Hematopoietic multipotent progenitor cell (in vitro differentiated cells): Measurements from ENCODE around the gene KIF7. TPM values are rescaled to one million over a fixed set of nuclear protein-coding genes. Genes with fewer than 3 reads are reported as not detected.

ENCODE experiments used
- DNase-seq, 3 donors: peaks; one replicate each; pipeline ENCODE4 v3.0.0-alpha.2; 2011 to 2015; ENCODE audit warnings: low read depth in 2 of 3, low spot score in 2 of 3
- total RNA-seq: library from RNA; depleted of rRNA; stranded (reverse); fragments of >200 nt; gene quantifications from one replicate; pipeline ENCODE4 v1.2.3, GENCODE V29; 2012

Gene KIF7
- total RNA-seq, 1 donor = 13.2 TPM

DNA sequence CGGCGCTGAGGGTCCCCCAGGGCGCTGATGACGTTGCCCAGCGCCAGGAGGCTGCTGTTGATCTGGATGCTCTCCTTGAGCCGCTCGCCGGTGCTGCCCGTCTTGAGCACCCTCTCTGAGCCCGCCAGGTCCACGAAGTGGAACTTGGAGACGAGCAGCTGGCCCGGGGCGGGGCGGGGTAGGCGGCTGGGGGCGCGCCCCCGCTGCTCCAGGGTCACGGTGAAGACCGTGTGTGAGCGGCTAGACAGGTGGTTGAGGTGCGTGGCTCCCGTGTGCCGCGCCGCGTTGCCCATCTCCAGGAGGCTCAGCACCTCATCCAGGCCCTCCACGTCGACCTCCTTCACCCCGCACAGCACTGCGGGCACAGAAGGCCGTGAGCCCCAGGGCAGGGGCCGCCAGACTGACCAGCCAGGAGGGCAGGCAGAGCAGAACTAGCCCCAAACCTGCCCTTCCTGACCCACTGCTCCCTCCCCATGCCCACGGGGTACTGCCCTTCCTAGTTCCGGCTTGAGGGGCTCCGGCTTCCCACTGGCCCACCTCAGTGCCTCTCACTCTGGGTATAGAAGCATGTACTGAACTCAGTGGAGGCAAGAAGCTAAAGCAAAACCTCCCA is 6.1 kb downstream of the KIF7 start:
- DNase-seq = no peak

DNA sequence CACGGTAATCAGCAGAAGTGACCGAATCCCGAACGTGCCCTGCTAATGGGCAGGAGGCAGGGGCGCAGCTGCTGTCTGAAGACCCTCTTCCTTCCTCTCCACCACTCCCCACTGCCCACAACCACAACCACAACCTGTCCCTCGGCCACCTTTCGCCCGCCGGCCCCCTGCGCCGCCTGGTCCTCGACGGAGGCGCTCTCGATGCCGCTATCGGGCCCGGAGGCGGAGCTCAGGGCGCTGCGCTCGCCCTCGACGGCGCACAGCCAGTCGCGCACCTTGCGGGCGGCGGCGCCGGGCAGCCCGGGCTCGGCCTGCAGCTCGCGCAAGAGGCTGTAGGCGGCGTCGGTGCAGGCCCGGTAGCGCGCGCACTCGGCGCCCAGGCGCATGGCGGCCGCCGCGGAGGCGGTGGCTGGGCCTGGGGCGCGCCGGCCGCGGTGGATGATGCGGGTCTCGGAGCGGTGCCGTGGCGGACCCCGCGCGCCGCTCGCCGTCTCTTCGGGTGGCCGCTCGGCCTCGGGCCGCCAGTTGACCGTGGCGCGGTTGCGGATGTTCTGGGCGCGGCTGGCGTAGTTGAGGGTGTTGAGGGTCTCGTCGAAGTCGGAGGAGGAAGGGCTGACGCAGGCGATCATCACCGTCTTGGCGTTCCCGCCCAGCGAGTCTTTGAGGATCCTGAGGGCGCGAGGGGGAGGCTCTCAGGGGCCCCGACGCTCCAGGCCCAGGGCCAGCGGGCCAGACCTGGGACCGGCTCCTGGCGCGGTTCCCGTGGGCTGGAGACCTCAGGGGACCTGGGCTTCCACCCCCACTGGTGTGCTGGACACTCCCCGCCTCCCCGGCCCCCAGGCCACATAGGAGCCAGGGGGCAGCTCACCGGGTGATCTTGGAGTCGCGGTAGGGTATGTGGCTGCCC is 6.9 kb downstream of the KIF7 start:
- DNase-seq = no peak

DNA sequence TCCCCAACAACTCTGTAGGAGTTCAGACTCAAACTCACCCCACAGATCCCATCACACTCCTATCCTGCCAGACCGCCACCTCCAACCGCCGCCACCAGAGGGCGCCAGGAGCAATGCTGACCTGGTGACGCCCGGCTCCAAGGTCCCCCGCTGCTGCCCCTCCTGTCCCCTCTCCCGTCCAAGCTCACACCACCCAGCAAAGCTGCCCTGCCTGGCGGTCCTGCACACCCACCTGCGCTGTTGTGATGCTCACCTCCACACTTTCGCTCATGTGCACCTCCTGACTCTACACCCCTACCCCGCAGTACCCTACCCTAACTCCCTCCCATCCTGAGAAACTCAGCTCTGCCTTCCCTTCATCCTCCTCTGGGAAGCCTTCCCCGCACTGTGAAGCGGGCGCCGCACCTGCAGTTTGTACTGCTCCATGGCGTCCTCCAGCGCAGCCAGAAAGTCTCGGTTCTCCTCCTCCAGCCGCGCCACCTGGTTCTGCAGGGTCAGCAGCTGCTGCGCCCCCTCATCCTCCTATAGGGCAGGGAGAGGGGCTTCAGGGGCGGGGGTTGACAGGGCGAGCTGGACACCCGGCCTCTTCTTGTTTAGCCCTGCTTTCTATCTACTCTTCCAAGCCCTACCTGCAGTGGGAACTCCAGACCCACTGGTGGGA is 7.9 kb downstream of the KIF7 start:
- DNase-seq = peak; percentile 14 to 70 (median 51)

DNA sequence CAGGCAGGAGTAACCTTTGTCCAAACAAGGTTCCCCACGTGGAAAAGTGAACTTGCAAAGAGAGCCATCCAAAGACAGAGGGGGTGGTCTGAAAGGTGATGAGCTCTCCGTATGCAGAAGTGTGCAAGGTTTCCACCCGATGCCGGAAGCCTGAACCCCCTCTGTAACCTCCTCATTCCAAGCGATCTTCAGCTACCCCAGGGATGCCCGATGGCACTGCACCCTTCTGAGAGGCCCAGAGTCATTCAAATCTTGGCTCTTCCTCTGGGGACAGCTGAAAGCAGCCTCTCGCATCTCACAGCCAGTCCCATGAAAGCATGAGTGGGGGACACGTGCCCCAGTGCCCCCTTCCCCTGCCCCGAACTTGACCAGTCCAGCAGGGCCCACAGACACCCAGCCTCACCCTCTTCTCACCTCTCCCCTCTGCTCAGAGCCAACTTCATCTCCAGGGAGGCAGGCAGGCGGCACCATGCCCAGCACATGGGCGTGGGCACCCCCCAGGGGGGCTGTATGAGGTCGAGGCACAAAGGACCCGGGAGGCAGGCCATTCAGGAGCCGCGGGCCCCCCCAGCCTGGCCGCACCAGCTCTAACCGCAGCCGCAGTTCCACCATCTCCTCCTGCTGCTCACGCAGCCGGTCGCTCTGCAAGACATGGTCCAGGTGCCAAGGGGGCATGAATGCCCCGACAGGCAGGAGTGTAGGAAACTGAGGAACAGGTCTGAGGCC is 8.7 kb downstream of the KIF7 start:
- no peak for DNase-seq

DNA sequence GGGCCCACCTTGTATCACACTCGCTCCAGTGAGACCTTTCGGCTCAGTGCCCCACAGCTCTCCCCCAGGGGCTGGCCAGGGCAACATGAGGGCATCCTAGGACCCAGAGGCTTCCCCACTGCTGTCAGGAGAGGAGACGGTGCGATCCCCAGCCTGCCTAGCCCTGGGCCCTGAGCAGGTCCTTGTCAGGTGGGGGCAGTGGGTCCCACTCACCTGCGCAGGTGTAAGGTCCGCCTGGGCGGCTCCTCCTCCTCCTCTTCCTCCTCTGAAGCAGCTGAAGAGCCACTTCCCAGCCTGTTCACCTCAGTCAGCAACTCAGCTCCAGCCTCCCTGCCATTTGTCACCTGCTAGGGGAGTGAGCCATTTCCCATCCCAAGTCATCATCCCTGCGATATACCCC is 9.6 kb downstream of the KIF7 start:
- no peak for DNase-seq

DNA sequence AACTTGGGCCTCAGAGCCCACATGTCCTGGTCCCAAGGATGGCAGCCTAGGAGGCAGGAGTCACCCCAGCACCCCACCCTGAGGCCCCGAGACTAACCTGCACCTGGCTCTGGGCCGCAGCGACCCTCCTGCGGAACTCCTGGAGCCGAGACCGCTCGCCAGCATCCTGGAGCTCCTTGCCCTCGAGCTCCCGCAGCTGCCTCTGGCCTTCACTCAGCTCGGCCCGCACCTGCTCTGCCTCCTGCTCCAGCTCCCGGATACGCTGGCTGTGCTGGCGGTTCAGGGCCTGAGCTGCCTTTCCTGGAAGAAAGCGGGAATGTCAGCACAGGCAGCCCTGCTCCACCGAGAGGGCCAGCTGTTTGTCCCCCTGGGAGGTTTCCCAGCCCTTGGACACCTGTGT is 13.2 kb downstream of the KIF7 start:
- DNase-seq = no peak

DNA sequence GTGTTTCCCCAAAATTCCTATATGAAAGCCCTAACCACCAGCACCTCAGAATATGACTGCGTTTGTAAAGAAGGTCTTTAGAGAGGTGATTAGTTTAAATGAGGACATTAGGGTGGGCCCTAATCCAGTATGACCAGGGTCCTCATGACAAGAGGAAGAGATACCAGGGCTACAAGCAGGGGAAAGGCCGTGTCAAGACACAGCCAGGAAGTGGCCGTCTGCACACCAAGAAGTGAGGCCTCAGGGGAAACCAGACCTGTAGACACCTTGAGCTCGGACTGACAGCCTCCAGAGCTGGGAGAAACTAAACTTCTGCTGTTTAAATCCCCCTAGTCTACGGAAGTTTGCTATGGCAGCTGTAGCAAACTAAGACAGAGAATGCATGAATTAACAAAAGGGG is 14.2 kb downstream of the KIF7 start:
- no peak for DNase-seq

DNA sequence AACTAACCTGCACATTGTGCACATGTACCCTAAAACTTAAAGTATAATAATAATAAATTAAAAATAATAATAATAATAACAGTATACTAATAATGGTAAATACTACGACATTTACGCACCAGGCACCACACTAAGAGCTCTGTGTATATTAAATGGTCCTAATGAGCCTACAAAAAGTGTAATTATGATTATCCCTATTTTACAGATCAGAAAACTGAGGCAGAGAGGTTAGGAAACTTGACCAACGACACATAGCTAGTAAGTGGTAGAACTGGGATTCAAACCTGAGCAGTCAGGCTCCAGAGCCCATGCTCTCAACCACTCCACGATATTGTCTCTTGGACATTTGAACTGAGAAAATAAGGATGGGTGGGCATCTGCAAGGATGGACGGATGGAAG is 15.0 kb downstream of the KIF7 start:
- DNase-seq = no peak

DNA sequence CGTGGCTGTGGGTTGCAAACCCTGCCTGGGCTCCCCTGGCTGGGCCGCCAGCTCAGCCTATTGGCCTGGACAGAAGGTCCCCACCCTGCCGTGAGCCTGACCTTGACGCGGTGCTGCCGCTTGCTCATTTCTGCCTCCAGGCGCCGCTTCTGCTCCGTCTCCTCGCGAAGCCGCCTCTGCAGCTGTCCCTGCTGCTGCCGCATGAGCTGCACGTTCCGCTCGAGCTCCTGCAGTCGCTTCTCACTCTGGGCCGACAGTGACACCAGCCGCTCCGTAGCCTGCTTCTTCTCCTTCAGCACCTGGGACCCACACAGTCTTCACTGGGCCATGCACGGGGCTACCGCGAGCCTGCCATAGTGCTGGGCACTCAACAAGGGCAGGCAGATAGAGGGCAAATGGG is 21.7 kb downstream of the KIF7 start:
- DNase-seq = no peak

DNA sequence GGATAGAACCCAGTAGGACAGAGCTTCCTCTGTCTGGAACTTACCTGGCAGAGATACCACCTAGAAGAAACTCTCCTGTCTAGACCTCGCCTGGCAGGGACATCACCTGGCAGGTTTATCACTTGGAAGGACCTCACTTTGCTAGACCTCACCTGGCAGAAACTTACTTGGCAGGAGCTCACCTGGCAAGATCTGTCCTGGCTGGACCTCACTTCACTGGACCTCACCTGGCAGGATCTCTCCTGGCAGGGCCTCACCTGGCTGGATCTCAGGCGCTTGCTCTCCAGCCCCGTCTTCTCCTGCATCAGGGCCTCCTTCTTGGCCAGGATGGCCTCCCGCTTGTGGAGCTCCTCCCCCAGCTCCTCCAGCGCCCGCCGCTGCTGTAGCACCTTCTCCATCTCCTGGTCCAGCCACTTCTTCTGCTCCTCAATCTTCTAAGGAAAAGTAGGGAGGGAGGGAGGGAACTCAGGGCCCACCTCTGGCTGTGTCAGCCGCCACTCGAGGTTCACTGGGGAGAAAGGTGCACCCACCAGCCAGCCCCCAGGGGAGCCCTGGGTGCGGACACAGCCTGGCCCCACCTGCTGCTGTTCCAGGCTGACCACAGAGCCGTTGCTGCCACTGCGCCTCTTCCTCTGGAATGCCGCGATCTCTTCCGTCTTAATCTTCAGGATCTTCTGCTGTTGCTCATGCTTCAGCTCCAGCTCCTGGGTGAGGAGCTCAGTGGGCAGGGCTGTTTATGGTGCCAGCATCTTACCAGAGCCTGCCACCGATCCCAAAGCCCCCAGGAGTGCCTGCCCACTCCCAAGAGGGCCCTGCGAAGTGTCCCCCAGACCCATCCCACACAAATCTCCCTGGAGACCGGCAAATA is 22.5 kb downstream of the KIF7 start:
- DNase-seq = no peak

DNA sequence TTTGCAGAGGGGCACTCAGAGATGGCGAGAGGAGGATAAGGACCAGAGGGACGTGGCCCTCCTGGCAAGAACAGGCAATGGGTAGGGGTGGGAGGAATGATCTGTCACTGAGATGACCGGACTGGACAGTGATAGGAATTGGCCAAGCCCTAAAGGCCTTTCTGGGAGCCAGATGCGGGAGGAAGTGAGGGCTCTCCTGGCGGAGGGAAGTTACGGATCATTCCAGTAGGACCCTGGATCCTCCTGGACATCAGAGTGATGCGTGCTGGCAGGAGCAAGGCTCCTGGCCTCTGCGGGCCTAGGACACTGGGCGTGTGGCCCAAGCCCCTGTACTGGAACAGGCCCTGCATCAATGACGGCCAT is 23.4 kb downstream of the KIF7 start:
- DNase-seq = no peak

DNA sequence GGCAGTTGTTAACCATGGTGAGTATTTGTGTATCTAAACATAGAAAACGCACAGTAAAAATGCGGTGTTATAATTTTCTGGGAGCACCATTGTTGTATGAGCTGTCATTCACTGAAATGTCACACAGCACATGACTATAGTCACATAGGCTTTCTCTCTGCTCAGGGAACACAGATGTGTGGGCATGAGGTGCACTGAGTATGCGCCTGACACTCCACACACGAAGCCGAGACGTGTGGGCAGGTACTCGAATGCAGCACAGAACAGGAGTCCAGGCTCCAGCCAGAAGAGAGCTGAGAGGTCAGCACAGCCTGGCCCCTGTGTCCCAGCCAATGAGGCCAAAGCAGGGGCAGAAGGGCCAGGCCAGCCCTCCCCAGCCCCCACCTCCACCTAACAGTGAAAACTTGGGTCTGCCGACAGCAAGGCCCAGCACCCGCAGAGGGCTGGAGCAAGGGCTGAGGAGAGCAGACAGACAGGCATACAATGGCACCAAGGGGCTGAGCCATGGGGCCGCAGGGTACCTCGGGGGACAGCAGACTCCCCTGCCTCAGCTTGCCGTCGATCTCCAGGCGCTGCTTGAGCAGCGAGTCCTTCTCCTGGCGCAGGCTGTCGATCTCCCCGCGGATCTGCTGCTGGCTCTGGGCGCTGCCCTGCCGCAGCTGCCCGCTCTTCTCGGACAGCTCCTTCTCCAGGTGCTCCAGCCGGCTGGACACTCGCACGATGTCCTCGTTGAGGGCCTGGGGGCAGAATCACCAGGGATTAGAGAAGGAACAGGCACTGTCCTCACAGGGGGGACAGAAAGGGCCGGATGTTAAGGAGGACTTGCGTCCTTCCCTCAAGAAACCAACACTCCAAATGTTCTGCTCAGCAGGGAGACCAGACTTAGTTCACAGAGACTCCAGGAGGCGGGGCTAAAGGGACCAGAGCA is 24.0 kb downstream of the KIF7 start:
- DNase-seq = no peak

DNA sequence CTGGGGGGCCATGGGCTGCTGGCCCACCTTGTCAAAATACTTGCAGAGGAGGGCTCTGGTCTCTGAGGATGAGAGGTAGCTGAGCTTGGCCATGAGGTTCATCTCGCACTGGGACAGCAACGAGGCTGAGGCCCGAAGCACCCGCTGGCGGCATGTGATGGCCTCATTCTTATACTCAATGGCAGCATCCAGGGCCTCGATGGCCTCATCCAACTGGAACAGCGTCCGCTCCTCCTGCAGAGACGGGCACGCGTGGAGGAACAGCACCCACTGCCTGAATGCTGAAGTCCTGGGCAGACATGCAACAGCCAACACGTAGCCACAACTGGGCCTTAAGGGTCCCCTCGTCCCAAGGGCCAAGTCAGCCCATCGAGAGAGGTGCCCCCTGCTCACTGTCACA is 25.0 kb downstream of the KIF7 start:
- no peak for DNase-seq

DNA sequence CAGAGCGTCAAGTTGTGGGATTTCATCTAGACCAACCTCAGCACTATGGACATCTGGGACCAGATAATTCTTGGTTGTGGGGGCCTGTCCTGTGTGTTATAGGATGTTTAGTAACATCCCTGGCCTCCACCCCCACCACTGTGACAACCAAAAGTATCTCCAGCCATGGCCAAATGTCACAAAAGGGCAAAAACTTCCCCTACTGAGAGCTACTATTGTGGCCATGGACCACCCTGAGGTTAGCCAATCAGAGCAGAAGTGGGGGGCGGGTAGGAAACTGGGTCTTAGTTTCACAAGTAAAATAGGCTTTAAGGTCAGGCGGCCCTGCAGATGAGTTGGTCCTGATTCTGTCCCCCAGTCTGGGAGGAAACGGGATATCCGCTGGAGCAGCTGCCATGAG is 25.4 kb downstream of the KIF7 start:
- DNase-seq = no peak

DNA sequence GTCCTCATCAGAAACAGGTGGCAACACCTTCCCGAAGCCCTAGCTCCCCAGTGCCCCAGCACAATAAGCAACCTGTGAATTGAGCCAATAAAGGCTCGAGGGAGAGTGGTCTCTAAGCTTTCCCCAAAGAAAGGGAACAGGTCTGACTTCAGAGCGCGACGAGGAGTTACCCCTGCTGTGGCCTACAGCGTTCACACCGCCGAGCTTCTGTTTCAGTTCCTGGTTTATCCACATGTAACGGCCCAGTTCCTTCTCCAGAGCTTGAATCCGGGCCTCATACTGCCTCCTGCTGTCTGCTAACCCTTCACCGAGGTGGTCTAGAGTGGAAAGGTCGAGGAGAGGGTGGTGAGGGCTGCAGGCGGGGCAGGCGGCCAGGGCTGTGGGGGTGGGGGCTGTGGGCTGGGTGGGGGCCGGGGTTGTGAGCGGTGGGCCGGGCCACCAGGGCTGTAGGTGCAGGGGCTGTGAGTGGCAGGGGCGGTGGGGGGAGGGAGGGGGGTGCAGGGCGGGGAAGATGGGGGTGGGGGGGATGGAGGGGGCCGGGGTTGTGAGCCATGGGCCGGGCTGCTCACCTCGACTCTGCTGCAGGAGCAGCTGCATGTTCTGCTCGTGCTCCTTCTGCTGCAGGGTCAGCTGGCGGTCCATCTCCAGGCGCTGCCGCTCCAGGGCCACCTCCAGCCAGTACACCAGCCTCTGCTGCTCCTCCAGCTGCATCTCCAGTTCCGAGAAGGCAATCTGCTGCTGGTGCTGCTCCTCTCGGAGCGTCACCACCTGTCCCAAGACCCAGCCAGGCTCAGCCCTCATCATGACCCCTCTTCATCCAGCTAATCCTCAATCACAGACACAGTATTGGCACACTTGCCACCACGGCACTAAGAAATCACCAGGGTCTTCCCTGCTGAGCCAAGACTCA is 26.2 kb downstream of the KIF7 start:
- no peak for DNase-seq

DNA sequence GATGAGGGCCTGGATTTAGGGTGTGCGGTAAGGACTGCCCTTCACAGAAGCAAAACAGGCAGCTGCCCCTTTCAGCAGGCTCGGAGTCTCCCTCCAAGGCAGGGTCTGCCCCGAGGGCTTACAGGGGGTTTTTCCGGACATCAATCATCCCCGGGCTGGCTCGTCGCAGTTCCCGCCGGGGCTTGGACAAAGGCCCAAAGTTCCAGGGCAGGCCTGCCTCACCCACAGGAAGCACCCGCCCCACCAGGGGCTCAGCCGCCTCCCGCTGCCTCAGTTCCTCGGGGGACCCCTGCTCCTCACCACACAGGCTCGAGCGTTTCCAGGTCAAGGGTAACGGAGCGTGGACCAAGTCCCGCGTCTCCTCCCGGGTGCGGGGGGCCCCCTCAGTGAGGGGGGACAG is 27.0 kb downstream of the KIF7 start:
- DNase-seq = no peak

DNA sequence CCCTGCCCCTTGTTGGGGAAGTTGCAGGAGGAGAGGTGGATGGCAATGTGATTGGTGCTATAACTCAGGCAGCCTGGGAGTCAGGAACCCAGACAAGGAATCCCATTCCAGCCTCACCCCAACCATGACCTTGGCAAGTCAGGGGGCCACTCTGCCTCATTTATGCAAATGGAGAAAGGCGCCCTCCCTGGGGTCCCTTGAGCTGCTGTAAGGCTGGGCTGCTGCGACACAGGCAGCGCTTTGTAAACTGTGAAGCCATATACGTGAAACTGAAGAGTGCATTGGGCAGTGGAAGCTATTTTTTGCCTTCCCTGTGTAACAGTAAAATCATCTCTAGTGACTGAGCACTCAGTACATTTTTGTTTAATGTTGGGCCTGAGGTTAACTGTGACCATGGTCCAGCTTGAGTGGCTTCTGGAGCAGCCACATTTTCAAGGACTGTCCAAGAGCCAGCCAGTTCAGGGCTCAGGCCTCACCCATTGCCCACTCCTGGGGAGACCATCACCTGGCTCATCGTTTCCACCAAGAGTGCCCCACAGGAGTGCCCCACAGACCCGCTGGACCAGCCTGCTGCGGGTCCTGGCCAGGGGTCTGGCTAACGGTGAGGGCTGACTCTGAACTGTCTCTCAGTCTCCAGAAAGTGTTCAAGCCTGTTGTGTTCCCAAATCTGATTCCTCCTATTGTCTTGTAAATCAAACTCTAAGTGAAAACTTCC is 27.9 kb downstream of the KIF7 start:
- DNase-seq = no peak

DNA sequence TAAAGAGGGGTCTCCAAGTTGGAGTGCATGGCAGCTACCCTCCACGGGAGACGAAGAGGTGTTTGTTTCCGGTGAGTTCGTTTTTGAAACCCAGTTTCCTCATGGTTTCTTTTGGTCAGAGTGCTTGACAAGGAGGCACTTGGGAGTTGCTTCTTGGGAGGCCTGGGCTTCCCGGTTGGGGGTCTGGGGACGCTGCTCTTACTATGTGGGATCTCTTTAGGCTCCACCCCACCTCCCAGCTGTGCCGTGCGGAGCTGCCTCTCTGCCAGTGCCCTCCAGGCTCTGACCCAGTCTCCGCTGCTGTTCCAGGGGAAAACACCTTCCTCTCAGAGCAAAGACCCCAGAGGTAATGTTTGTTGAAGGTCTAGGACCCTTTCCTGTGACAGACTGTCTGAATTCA is 29.6 kb downstream of the KIF7 start:
- DNase-seq = no peak
